Ammon's horn (tissue), 1 donor: ENCODE data around the gene GFY.
"Not testable (repeated sequence)": the region's sequence is repeated elsewhere in the genome, so short reads cannot be mapped to it uniquely, and the experiment has no call there.

Source experiments
- DNase-seq: peaks from one replicate; pipeline ENCODE4 v3.0.0-alpha.2; 2016; ENCODE audit warnings: low spot score

Gene GFY

DNA sequence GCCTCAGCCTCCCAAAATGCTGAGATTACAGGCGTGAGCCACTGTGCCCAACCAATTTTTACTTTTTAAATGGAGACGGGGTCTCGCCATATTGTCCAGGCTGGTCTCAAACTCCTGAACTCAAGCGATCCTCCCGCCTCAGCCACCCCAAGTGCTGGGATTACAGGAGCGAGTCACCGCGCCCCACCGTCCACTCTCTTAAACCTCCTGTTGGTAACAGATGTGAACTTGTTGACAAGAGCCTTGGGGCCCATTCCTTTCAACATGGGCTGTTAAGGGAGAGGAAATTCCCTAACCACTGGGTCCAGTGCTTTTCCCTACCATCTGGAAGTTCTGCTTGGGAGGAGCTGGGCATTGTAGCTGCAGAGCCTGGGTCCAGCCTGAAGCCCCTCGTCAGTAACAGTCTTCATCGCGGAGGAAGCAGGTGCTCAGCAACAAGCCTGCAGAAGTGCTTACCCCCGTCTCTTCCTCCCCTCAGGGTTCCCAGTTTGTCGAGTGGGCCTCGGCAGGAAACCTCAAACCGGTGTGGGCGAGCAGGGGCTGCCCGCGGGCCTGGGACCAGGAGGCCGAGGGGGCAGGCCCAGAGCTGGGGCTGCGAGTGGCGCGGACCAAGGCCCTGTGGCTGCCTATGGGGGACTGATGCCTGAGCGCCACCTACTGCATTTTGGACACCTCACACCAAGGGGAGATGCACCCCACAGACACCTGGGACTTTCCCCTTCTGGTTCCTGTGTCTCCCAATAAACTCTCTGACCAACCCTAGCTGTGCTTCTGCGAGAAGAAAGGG, 44.8 kb downstream of the GFY start:
- DNase-seq, result no peak

DNA sequence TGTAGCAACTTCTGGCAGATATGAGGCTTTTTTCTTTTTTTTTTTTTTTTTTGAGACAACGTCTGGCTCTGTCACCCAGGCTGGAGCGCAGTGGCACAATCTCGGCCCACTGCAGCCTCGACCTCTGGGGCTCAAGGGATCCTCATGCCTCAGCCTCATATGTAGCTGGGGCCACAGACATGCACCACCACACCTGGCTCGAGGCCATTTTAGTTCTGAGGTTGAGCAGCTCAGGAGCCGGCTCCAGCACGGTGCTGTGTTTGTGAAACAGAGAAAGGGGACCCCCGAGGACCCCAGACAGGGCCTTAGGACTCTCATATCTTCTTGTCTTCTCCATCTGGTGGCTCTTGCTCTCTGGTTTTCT, 45.4 kb downstream of the GFY start:
- DNase-seq, result no peak

DNA sequence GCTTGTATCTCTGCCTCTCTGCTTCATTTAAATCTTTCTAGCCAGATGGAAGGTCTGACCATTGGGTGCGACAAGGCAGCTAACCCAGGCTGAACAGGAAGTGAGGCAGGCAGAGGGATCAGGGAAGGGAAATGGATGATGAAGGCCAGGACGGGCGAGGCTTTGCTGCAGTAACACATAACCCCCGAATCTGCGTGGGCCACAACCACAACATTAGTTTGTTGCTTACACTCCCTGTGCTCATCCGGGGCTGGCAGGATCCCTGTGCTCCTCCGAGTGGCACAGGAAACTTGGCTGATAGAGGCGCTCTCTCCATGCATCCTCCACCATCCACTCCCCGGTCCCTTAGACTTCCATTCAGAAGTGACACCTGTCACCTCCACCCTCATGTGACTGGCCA, 47.7 kb downstream of the GFY start:
- no peak for DNase-seq

DNA sequence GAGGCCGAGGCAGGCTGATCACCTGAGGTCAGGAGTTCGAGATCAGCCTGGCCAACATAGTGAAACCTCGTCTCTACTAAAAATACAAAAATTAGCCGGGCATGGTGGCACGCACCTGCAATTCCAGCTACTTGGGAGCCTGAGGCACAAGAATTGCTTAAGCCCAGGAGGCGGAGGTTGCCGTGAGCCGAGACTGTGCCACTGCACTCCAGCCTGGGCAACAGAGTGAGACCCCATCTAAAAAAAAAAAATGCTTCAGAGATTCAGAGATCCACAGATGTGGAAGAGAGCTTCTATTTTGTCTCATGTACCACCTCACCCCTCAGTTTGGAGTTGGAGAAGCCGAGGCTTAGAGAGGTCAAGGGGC, 48.3 kb downstream of the GFY start:
- not testable (repeated sequence) for DNase-seq

DNA sequence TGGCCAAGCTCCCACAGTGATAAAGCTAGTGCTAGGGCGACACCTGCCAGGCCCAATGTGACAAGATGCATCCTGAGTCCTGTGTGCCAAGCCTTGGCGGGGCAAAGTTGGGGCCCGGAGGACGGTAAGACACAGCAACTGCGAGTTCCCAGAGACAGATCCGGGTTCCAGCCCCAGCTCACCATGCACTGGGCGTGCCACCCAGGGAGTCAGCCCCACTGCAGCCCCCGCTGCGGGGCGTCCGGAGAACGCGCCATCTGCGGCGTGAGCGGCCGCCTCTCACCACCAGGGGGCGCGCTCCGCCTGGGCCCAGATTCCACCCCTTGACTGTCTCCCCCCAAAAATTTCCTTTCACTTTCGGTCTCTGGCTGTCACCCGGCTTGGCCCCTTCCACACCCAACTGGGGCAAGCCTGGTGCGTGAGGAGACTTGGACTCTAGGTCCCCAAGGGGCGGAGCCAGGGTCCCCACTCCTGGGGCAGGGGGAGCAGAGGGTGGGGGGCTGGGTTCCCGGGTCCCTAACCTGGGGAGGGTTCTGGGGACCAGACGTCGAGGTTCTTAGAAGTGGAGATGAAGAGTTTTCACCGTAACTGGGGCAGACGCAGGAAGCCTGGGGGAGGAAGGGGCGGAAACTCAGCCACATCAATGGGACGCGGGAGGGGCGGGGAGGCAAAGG, 48.8 kb downstream of the GFY start, which contains the start of gene FLT3LG:
Gene FLT3LG, plus strand, starts transcription at position 348 of the 674 bp plus-strand sequence. CDS start 425 bp downstream, outside the sequence.
- DNase-seq, result peak; percentile 67

DNA sequence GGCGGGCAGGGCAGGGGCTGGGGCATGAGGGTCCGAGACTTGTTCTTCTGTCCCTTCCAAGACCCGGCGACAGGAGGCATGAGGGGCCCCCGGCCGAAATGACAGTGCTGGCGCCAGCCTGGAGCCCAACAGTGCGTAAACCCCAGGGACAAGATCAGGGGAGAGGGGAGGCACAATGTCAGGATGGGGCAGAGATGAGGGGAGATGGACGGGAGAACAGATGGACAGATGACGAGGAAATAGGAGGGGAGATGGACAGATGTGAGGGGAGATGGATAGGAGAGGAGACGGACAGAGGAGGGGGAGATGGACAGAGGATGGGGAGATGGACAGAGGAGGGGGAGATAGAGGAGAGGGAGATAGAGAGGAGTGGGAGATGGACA, 49.3 kb downstream of the GFY start:
- DNase-seq, result no peak

DNA sequence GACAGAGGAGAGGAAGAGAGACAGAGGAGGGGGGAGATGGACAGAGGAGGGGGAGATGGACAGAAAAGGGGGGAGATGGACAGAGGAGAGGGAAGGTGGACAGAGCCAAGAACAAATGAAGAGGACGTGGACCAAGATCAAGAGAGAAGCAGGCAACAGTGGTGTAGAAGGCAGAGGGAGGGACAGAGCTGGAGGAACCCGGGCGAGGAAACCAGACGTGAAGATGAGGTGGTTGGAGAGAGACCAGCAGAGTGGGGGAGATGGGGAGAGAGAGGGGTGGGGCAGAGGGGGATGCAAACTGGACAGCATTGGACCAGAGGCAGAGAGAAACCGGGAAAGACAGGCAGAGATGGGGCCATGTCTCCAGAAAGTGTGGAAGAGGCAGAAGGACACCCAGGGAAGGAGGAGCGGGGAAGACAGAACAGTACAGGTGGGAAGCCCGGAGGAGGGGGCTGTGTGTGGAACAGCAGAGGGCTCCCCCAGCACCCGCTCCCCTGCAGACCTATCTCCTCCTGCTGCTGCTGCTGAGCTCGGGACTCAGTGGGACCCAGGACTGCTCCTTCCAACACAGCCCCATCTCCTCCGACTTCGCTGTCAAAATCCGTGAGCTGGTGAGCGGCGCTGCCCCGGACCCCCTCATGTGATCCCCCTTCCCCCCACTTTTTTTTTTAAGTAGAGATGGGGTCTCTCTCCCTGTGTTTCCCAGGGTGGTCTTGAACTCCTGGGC, 50.2 kb downstream of the GFY start:
- no peak for DNase-seq

DNA sequence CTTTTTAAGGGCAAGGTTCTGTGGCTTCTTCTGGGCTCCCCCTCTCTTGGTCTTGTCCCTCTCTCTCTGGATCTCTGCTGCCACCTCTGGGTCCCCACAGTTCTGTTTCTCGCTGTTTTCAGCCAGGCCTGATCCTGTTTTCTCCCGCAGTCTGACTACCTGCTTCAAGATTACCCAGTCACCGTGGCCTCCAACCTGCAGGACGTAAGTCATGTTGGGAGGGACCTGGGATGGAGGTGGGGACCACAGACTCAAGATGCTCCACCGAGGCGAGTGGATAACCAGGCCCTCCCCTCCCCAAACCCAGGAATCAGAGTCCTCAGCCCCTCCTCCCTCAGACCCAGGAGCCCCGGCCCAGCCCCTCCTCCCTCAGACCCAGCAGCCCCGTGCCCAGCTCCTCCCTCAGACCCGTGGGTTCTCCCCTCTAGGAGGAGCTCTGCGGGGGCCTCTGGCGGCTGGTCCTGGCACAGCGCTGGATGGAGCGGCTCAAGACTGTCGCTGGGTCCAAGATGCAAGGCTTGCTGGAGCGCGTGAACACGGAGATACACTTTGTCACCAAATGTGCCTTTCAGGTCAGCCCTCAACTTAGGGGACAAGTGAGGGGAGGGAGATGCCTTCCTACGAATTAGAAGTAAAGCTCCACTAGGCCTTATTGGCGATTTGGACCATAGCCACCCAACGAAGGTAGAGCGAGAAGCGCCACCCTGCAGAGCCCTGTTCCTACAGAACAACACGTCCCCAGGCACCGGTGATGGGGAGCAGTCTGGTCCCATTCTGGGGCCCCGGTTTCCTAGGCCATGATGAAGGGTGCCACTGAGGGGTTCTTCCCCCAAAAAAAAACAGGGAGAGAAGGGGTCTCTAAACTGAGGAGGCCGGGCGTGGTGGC, 51.0 kb downstream of the GFY start:
- DNase-seq, result no peak
